ENCODE results near the gene ZIC5.

ZIC5 gene

DNA sequence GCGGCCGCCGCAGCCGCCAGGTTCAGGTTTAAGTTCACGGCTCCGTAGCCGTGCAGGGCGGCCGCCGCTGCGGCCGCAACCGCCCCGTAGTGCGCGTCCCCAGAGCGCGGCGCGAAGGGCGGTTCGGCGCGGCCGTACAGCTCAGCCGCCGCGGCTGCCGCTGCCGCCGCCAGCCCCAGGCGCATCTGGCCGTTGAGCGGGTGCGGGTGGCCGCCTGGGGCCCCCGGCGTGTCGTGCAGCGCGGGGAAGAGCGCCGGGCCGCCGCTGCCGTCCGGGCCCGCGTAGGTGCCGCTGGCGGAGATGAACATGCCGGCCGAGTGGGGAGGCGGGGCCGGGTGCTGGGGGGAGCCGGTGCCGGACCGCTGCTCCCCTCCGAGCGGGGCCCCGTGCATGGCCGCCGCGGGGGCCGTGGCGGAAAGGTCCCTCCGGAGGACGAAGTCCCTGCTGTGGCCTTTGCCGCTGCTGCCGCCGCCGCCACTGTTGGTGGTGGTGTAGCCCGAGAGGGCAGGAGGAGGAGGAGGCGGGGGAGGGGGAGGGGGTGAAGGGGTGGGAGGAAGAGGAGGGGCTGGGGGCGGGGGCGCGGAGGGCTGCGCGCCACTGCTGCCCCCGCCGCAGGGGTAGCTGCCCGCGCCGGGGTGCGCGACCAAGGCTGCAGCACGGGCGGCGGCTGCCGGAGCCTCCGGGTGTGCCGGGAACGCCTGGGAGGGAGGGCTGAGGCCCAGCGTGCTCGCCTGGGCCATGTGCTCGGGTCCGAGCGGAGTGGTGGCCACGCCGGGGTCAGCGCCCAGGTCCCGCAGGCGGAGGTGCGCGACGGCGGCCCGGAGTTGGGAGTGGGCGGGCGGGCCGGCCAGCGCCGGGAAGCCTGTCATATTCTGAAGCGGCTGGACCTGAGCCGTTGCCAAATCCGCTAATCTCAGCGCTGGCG lies 654 bp downstream of the ZIC5 start:
- TF ChIP-seq, protein P1, sequence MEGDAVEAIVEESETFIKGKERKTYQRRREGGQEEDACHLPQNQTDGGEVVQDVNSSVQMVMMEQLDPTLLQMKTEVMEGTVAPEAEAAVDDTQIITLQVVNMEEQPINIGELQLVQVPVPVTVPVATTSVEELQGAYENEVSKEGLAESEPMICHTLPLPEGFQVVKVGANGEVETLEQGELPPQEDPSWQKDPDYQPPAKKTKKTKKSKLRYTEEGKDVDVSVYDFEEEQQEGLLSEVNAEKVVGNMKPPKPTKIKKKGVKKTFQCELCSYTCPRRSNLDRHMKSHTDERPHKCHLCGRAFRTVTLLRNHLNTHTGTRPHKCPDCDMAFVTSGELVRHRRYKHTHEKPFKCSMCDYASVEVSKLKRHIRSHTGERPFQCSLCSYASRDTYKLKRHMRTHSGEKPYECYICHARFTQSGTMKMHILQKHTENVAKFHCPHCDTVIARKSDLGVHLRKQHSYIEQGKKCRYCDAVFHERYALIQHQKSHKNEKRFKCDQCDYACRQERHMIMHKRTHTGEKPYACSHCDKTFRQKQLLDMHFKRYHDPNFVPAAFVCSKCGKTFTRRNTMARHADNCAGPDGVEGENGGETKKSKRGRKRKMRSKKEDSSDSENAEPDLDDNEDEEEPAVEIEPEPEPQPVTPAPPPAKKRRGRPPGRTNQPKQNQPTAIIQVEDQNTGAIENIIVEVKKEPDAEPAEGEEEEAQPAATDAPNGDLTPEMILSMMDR (IDR thresholded peaks at IDR 0.05): no peak

DNA sequence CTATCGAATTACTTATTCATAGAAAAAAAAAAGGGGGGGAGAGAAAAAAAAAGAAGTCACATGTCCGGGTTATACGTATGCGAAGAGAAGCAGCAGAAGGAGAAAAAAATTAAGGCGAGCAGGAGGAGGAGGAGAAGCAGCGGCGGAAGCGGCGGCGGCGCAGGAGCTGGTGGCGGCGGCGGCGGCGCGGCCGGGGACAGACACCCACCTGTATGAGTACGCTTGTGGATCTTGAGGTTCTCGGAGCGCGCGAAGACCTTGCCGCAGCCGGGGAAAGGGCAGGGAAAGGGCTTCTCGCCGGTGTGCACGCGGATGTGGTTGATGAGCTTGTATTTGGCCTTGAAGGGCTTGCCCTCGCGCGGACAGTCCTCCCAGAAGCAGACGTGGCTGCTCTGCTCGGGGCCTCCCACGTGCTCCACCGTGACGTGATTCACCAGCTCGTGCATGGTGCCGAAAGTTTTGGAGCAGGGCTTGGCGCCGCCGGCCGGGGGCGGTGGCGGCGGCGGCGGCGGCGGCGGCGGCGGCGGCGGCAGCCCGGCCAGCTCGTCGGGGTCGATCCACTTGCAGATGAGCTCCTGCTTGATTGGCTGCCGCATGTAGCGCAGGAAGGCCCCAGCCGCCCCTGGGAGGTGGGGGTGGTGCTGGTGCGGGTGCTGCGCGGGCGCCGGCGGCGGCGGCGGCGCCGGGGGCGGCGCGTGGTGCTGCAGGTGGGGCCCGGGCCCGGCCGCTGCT lies 1.5 kb downstream of the ZIC5 start:
- TF ChIP-seq, protein P1 (IDR thresholded peaks at IDR 0.05): no peak

DNA sequence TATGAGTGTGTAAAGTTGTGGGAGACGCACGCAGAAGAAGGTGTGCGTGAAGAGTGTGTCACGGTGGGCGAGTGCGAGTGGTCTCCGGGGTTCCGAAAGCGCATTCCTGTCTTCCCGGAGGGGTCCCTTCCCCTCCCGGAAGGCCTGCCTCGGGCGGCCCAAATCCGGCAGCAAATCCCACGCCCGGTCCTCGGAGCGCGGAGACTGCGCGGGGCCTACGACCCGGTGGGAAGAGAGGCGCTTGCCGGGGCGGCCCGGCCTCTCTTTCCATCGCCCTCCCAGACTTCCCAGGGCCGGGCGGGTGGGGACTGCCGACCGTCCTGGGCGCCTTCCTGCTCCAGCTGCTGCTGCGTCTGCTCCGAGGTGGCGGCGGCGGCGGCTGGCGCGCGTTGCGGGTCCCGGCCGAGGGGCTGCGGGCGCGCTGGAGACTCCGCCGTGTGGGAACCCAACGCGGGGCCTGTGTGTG lies 2.1 kb downstream of the ZIC5 start:
- TF ChIP-seq, protein P1 (IDR thresholded peaks at IDR 0.05): no peak

DNA sequence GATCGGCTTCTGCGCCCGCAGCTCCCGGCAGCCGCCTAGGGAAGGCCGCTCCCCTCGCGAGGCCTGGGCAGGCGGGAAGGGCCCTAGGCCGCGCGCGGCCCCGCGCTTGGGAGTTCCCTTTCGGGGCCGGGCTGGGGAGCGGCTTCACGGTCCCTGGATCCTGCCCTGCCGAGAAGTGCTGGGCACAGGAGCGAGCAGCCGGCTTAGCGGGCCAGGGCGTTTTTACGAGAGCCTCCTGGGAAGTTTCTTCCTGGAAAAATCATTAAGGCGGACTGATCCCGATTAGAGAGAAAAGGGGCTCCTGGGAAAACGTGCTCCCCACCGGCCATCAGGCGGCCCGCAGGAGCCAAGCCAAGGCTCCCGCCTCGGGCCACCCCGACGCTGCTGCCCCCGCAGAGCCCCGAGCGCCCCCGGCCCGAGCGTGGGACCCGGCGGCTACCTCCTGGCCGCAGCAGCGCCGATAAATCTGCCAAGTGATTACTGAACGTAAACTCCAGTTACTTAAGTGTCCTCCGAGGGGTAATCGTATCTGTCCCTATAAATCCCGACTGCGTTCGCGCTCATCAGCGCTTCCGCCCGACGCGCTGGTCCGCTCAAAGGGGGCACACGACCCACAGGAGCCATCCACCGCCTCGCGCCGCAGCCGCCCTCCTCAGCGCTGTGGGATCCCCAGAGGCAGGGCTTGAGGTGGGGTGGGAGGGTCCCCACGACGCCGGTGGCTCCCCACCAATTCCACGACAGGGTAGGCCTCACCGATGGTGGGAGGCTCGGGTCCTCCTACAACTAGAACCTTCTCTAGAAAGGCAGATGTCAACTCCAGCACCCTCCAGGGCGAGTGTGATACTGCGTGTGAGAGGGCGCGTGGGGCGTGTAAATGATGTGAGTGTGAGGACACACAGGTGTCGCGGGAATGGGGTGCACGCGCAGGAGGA lies 2.8 kb downstream of the ZIC5 start:
- TF ChIP-seq, protein P1 (IDR thresholded peaks at IDR 0.05): no peak

DNA sequence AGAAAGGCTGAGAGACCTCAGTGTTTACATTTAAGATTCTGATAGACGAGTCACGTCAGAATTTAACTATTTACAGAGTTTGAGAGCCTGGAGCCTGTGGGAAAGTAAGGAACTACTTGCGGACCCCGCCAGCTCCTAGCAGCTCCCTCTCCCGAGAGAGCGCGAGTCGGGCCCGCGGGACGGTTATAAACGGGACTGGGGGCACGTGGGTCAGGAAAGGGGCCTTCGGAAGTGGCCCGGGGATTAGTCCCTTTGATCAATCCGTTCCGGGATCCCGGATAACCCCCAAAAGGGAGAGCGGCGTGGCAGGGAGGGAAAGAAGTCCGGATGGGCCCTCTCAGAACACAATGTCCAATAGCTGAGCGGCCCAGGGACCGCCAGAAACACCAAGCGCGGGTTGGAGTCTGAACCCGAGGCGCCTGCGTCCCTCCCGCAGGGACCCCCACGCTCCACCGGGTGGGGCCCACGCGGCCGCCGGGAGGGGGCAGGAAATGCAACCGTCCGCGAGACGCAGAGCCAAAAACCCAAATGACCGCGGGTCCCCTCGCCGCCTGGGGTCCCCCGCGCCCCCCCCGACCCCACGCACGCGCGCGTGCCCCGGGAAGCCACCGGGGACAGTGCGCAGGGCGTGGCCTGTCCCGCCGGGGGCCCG lies 3.6 kb downstream of the ZIC5 start:
- TF ChIP-seq, protein P1 (IDR thresholded peaks at IDR 0.05): no peak

DNA sequence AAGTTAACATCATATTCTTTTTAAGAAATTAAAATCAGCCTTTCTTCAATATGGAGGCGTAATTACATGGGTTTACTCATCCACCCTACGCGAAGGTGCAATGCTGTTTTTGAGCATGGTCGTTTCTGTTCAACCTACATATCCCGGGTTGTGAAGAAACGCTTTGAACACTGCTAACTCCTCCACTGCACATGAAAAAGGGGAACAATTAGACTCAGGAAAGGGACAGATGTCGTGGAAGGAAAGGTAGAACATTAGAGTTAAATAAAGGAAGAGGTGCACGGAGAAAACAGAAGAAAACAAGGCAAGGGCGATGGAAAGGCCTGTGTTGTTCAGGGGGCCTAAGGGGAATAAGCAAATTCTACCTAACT lies 4.1 kb downstream of the ZIC5 start:
- TF ChIP-seq, protein P1 (IDR thresholded peaks at IDR 0.05): no peak

Data from LNCAP (cell line).